ENCODE data around the gene SEMA3D.

DNA sequence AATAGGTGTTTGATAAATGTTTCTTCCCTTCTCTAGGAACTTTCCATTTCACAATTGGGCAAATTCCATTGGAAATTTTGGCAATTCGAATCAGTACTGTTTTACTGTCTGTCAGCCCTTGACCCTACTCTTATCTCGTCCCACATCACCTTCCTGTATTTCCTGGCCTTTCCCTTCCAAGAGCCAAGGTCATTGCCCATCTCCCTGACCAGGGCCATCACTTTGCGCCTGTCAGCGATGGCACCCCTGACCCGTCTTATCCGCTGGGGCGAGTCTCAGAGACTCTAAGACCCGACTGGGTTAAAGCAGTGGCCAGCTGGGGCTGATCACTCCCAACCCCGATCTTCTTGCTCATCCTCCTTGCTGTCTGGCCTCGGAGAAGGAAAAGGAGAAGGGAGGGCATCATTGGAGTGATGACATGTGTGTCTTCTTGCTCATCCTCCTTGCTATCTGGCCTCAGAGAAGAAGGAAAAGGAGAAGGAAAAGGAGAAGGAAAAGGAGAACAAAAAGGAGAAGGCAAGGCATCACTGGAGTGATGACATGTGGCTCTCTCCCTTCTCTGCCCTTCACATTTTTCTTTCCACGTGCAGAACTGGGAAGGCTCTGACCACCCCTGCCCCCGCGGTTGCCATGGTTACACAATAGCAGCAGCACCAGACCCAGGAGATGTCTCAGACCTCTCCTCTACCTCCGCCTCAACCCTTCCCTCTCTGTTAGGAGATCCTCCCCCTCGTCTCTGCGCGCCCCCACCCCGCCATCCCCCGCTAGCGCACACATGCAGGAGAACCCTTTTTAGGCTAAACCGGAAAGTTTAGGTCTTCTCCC is 2.0 kb downstream of the SEMA3D start:
- TF ChIP-seq EZH2 (IDR thresholded peaks at IDR 0.05; ENCODE audit: borderline replicate concordance, insufficient read depth, low read length, poor library complexity, severe bottlenecking) = no peak
- TF ChIP-seq, protein P1, sequence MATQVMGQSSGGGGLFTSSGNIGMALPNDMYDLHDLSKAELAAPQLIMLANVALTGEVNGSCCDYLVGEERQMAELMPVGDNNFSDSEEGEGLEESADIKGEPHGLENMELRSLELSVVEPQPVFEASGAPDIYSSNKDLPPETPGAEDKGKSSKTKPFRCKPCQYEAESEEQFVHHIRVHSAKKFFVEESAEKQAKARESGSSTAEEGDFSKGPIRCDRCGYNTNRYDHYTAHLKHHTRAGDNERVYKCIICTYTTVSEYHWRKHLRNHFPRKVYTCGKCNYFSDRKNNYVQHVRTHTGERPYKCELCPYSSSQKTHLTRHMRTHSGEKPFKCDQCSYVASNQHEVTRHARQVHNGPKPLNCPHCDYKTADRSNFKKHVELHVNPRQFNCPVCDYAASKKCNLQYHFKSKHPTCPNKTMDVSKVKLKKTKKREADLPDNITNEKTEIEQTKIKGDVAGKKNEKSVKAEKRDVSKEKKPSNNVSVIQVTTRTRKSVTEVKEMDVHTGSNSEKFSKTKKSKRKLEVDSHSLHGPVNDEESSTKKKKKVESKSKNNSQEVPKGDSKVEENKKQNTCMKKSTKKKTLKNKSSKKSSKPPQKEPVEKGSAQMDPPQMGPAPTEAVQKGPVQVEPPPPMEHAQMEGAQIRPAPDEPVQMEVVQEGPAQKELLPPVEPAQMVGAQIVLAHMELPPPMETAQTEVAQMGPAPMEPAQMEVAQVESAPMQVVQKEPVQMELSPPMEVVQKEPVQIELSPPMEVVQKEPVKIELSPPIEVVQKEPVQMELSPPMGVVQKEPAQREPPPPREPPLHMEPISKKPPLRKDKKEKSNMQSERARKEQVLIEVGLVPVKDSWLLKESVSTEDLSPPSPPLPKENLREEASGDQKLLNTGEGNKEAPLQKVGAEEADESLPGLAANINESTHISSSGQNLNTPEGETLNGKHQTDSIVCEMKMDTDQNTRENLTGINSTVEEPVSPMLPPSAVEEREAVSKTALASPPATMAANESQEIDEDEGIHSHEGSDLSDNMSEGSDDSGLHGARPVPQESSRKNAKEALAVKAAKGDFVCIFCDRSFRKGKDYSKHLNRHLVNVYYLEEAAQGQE (IDR thresholded peaks at IDR 0.05; ENCODE audit: borderline replicate concordance) = no peak
- TF ChIP-seq SMC3 (conservative IDR thresholded peaks at IDR 0.05; ENCODE audit: poor library complexity) = no peak
- TF ChIP-seq, protein P2, sequence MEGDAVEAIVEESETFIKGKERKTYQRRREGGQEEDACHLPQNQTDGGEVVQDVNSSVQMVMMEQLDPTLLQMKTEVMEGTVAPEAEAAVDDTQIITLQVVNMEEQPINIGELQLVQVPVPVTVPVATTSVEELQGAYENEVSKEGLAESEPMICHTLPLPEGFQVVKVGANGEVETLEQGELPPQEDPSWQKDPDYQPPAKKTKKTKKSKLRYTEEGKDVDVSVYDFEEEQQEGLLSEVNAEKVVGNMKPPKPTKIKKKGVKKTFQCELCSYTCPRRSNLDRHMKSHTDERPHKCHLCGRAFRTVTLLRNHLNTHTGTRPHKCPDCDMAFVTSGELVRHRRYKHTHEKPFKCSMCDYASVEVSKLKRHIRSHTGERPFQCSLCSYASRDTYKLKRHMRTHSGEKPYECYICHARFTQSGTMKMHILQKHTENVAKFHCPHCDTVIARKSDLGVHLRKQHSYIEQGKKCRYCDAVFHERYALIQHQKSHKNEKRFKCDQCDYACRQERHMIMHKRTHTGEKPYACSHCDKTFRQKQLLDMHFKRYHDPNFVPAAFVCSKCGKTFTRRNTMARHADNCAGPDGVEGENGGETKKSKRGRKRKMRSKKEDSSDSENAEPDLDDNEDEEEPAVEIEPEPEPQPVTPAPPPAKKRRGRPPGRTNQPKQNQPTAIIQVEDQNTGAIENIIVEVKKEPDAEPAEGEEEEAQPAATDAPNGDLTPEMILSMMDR (IDR thresholded peaks at IDR 0.05; ENCODE audit: poor library complexity, severe bottlenecking) = no peak
- TF ChIP-seq POLR2AphosphoS5 (IDR thresholded peaks at IDR 0.05) = no peak
- no peak for TF ChIP-seq EP300 (conservative IDR thresholded peaks at IDR 0.05; ENCODE audit: poor library complexity, severe bottlenecking)

Data from neural cell (in vitro differentiated cells).